Lower lobe of right lung (tissue), 2 donors: ENCODE data around the gene HYLS1. TPM values are rescaled to one million over a fixed set of nuclear protein-coding genes. Genes with fewer than 3 reads are reported as not detected.
A peak's percentile ranks its signal among the peaks of the same experiment; 100 is the strongest.

Source experiments
- ATAC-seq, 2 donors: fragments of 200-7000 bp; cut with Tn5 transposase; one replicate each; pipeline ENCODE4 v1.9.1; 2020 to 2022; ENCODE audit warnings: mild to moderate bottlenecking in 2 of 2, moderate library complexity in 2 of 2
- DNase-seq: peaks from one replicate; pipeline ENCODE4 v3.0.0-alpha.2; 2020
- H3K27ac ChIP-seq: fragments of 200-600 bp; one replicate; pipeline ENCODE4 v1.8.0; 2022
- H3K27me3 ChIP-seq: fragments of 200-600 bp; one replicate; pipeline ENCODE4 v1.8.0; 2022; ENCODE audit warnings: low read depth
- H3K36me3 ChIP-seq: fragments of 200-600 bp; one replicate; pipeline ENCODE4 v1.8.0; 2022; ENCODE audit warnings: mild to moderate bottlenecking
- H3K4me1 ChIP-seq: fragments of 200-600 bp; one replicate; pipeline ENCODE4 v1.8.0; 2022
- H3K4me3 ChIP-seq: fragments of 200-600 bp; one replicate; pipeline ENCODE4 v1.8.0; 2022; ENCODE audit warnings: mild to moderate bottlenecking
- H3K9me3 ChIP-seq: fragments of 200-600 bp; one replicate; pipeline ENCODE4 v1.8.0; 2022
- intact Hi-C: fragments of 100-400 bp; cut with DNase I; formaldehyde crosslinking; loops from one replicate; pipeline ENCODE4 v1.11.0; 2022
- total RNA-seq: library from RNA; stranded (reverse); fragmentation: NEBNext Ultra II Directional; extraction: Animal tissue kit (Norgen Biotek cat#: 25700); gene quantifications from one replicate; pipeline ENCODE4 v1.2.1, GENCODE V29; 2021
- TF ChIP-seq, protein P1 (sequence below): fragments of 200-600 bp; IDR thresholded peaks from one replicate; pipeline ENCODE4 v1.8.0; 2022; ENCODE audit warnings: antibody characterized with exemption, mild to moderate bottlenecking
- donor health status: DM: no; HTN: yes; CAD: no; lungs with severe emphysema.

HYLS1 gene
- total RNA-seq, 1 donor from 2014 or later = 4.5 TPM

DNA sequence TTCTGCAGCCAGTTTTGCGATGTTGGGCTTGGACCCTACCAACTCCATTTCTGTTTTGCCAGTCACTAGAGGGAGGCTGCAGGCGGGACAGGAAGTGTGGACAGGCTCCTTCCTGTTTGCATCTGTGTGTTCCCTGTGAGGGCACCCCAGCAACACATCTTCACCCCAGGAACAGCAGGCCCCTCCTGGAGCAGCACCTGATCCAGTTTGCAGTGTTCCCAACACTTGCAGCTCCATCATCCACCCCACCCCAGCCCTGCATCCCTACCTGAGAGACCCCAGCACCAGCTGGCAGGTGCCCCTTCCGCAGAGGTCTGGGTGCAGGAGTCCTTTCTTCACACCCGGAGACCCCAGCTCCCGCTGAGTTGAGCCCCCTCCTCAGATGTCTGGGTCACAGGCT, 51.0 kb downstream of the HYLS1 start:
- H3K27me3 ChIP-seq = peaks cover 3% of the 10 kb centered on the region
- ATAC-seq = no peak
- TF ChIP-seq, protein P1, sequence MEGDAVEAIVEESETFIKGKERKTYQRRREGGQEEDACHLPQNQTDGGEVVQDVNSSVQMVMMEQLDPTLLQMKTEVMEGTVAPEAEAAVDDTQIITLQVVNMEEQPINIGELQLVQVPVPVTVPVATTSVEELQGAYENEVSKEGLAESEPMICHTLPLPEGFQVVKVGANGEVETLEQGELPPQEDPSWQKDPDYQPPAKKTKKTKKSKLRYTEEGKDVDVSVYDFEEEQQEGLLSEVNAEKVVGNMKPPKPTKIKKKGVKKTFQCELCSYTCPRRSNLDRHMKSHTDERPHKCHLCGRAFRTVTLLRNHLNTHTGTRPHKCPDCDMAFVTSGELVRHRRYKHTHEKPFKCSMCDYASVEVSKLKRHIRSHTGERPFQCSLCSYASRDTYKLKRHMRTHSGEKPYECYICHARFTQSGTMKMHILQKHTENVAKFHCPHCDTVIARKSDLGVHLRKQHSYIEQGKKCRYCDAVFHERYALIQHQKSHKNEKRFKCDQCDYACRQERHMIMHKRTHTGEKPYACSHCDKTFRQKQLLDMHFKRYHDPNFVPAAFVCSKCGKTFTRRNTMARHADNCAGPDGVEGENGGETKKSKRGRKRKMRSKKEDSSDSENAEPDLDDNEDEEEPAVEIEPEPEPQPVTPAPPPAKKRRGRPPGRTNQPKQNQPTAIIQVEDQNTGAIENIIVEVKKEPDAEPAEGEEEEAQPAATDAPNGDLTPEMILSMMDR = no peak
- no peaks in the 10 kb centered on the region for H3K4me1 ChIP-seq
- H3K36me3 ChIP-seq = no peaks in the 10 kb centered on the region
- intact Hi-C loops = no loop called here
- no peaks in the 10 kb centered on the region for H3K9me3 ChIP-seq
- H3K4me3 ChIP-seq = no peak overlapping the region
- no peak overlapping the region for H3K27ac ChIP-seq
- no peak for DNase-seq

DNA sequence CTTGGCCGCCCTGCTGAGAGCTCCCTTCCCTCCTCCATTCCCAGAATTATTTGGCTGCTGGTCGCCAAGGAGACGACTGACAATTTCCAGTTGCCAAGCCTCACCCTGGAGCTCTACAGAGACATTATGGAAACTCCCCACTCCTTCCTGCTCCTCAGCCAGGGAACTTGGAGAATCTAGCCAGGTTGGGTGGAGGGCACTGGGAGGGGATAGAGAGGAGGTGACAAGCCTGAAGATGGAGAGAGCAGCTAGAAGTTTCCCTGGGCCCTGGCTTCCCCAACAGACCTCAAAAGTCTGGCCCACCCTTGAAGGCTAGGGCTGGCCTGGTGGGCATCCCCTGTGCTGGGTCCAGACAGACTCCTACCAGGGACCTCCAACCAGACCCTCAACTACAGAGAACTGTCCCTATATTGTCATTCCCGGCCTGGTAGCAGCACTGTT, 51.6 kb downstream of the HYLS1 start:
- ATAC-seq = peak; percentile 56 to 59

DNA sequence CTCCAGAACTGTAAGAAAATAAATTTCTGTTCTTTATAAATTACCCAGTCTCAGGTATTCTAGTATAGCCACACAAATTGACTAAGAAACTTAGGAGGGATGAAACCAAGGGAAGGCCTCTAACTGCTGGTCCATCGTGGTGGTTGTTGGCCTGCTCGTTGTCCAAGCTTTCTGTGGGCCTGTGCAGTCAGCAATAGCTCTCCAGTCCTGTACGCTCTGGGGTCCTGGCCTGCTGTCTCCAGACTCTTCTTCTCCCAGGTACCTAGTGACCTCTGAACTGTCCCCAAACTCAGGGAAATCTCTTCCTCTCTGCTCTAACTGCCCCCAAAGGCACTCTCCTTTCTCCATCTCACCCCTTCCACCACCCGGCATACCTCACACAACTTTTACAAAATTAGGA, 52.7 kb downstream of the HYLS1 start:
- intact Hi-C loops = no loop called here
- ATAC-seq = no peak
- H3K27me3 ChIP-seq = peaks cover 3% of the 10 kb centered on the region
- H3K4me3 ChIP-seq = no peak overlapping the region
- DNase-seq = no peak
- no peaks in the 10 kb centered on the region for H3K9me3 ChIP-seq
- H3K27ac ChIP-seq = no peak overlapping the region
- H3K4me1 ChIP-seq = no peaks in the 10 kb centered on the region
- H3K36me3 ChIP-seq = no peaks in the 10 kb centered on the region
- TF ChIP-seq, protein P1 = no peak

More for the DNA sequence above, 51.6 kb downstream of the HYLS1 start:
- H3K9me3 ChIP-seq = no peaks in the 10 kb centered on the region
- TF ChIP-seq, protein P1 = no peak
- no peak overlapping the region for H3K4me3 ChIP-seq
- intact Hi-C loops = no loop called here
- no peaks in the 10 kb centered on the region for H3K4me1 ChIP-seq
- no peak overlapping the region for H3K27ac ChIP-seq
- DNase-seq = no peak
- peaks cover 3% of the 10 kb centered on the region for H3K27me3 ChIP-seq
- no peaks in the 10 kb centered on the region for H3K36me3 ChIP-seq

DNA sequence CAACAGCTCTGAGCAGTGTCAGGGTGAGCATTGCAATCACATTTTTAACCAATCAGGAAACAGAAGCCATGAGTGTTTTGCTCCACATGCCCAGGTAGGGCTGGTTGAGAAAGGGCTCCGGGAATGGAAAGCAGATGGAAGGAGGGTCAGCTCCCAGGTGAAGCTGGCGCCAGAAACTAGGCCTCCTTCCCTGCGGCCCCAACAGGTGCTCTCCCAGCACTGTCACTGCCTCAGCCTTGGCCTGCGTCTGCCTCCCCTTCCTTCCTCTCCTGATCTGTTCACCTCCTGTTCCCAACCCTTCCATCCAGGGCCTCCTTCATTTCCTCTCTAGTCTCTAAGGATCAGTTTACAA, 53.8 kb downstream of the HYLS1 start:
- Histone ChIP-seq H3K27me3 (peaks cover 3% of the 10 kb centered on the region), H3K4me1 (no peaks in the 10 kb centered on the region), H3K9me3 (no peaks in the 10 kb centered on the region), H3K4me3 (no peak overlapping the region), H3K27ac (no peak overlapping the region), H3K36me3 (no peaks in the 10 kb centered on the region)
- DNase-seq (no peak), ATAC-seq (no peak)
- TF ChIP-seq, protein P1 = no peak
- intact Hi-C loops = no loop called here

DNA sequence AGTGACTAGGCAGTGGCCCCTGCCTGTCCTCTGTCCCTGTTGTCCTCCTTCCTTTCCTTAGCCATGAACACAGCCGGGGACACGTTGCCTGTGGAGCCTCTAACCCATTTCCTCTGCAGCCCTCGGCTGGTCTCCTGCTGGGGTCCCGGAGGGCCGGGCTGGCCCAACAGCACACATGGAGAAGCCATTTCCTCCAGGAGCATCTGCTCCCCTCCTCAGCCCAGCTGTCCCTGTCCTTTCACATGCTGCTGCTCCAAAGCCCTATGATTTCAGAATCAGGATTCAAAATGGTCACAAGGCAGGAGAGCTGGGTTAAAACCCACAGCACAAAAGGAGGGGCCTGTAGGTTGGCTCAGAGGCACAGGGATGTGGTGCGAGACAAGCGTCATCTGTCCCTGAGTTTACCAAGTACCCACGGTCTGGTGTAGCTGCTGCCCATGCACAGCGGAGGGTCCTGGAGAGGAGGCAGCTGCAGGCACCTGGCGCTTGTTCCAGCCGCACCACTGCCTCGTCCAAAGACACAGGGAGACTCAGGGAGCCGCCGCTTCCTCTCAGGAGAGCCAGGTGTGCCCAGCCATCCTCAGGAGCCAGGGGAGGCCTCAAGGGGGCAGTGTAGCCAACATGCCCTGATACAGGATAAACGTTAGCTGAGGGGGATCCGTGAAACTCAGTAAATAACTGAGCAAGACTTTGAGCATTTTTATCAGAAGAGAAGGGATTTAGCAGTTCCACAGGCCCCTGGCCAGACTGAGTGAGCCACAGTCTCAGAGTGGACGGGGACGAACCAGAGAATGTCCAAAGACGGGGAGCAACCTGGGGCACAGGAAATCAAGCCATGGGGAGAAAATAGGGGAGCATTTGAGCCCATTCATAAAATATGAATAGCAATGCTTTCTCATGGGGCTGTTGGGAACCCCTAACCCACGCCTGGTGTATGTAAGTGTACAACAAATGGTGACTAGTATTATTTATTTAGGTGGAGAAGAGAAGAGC, 54.4 kb downstream of the HYLS1 start:
- intact Hi-C loops = no loop called here
- DNase-seq (peak; percentile 71), ATAC-seq (peak; percentile 73 to 85)
- no peaks in the 10 kb centered on the region for H3K9me3 ChIP-seq
- no peak overlapping the region for H3K4me3 ChIP-seq
- no peaks in the 10 kb centered on the region for H3K4me1 ChIP-seq
- H3K27ac ChIP-seq = no peak overlapping the region
- peaks cover 3% of the 10 kb centered on the region for H3K27me3 ChIP-seq
- TF ChIP-seq, protein P1 = peak; percentile 67
- no peaks in the 10 kb centered on the region for H3K36me3 ChIP-seq
